Small intestine (tissue), 7 donors: ENCODE data around the gene NCKAP5. TPM values are rescaled to one million over a fixed set of nuclear protein-coding genes. Genes with fewer than 3 reads are reported as not detected.
"Not testable (repeated sequence)": the region's sequence is repeated elsewhere in the genome, so short reads cannot be mapped to it uniquely, and the experiment has no call there.

Source experiments
- DNase-seq, 2 donors: peaks; one replicate each; pipeline versions ENCODE4 v3.0.0 to v3.0.0-alpha.2; 2013
- FAIRE-seq: peaks from 2 replicates; lab custom pipeline; 2012; peaks lifted over from hg19 to GRCh38; lab: Jason Lieb, UNC
- H3K27ac ChIP-seq, 3 donors: one replicate each; pipeline ENCODE4 v1.5.1; 2013; ENCODE audit warnings: low read length in 2 of 3, mild to moderate bottlenecking in 2 of 3, control low read depth in 1 of 3, inconsistent platforms in 1 of 3, low read depth in 1 of 3, moderate library complexity in 1 of 3
- H3K27me3 ChIP-seq, 3 donors: one replicate each; pipeline ENCODE4 v1.6.1; 2013; ENCODE audit warnings: low read length in 3 of 3, inconsistent platforms in 1 of 3; ENCODE audit not compliant: control insufficient read depth in 3 of 3, insufficient read depth in 3 of 3
- H3K36me3 ChIP-seq, 3 donors: one replicate each; pipeline ENCODE4 v1.6.1; 2013; ENCODE audit warnings: low read length in 3 of 3, inconsistent platforms in 1 of 3, low read depth in 1 of 3, mild to moderate bottlenecking in 1 of 3, moderate library complexity in 1 of 3; ENCODE audit not compliant: control insufficient read depth in 3 of 3, insufficient read depth in 2 of 3
- H3K4me1 ChIP-seq, 3 donors: one replicate each; pipeline ENCODE4 v1.6.1; 2013; ENCODE audit warnings: low read length in 2 of 3, inconsistent platforms in 1 of 3, low read depth in 1 of 3, mild to moderate bottlenecking in 1 of 3, moderate library complexity in 1 of 3; ENCODE audit not compliant: control insufficient read depth in 3 of 3, insufficient read depth in 2 of 3
- H3K4me3 ChIP-seq, 3 donors: one replicate each; pipeline ENCODE4 v1.5.1; 2013; ENCODE audit warnings: low read length in 3 of 3, control low read depth in 1 of 3, inconsistent platforms in 1 of 3, low read depth in 1 of 3, mild to moderate bottlenecking in 1 of 3, moderate library complexity in 1 of 3
- H3K9me3 ChIP-seq, 2 donors: one replicate each; pipeline ENCODE4 v1.6.1; 2013; ENCODE audit warnings: low read depth in 1 of 2, low read length in 1 of 2; ENCODE audit not compliant: control insufficient read depth in 2 of 2, insufficient read depth in 1 of 2
- WGBS, 3 donors: extraction: QIAGEN DNeasy Blood & Tissue Kit; methylation state at CpG; one replicate each; pipeline ENCODE4 v1.1.7; 2013; 5-methylcytosine and 5-hydroxymethylcytosine counted together
- polyA plus RNA-seq, 4 donors: library from polyadenylated mRNA; stranded (reverse) in 3 of 4; unstranded in 1 of 4; fragments of 200-250 nt in 3 of 4; fragments of 120-200 nt in 1 of 4; gene quantifications; one replicate each; pipeline versions ENCODE4 v1.2.1 to v1.2.3, GENCODE V29; 2013
- donor health status: healthy with polysubstance abuse.
- donor health status: control.
- donor health status: control.
- donor health status: Bipolar disorder and iron deficiency.
- donor health status: healthy.

The NCKAP5 gene
- polyA plus RNA-seq, 4 donors: 0.52 to 7.8 (median 6.5) TPM

DNA sequence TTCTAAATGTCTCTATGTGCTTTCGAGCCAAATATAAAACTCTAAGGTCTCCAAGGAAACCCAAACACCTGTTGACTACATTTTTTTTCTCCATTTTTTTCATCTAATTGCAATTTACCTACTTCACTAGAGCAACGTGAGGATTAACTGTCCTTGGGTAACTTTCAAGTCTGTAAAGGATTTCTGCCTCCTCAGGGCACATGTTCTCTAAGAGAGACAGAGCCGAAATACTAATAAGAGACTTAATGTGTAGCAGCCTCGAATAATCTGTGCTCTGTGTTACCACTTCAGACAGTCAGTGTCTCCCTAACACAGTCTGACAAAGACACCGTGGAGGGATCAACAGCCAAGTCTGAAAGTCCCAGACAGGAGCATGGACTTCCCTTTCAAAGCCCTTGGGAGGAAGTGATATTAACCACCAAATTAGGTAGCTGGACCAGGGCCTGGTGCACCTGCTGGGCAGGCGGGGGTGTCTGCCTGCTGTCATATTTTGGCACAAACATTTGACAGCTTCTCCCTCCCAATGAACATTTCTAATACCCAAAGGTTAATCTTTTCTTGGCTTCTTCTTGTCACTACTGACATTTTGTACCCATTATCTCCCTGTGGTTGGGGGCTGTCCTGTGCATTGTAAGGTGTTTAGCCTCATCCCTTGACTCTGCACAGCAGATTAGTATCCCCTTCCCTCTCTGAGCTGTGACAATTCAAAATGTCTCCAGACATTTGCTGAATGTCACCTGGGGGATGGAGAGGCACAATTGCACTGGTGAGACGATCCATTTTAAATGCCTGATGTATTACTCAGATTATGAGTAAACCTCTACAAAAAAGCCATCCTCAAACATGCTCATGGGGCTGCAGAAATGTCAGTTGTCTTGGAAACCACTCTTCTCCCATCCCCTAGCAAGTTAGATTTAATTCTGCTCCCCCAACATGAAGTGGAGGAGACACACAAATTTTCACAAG is 852.6 kb downstream of the NCKAP5 start:
- H3K4me3 ChIP-seq: no peak overlapping the region

DNA sequence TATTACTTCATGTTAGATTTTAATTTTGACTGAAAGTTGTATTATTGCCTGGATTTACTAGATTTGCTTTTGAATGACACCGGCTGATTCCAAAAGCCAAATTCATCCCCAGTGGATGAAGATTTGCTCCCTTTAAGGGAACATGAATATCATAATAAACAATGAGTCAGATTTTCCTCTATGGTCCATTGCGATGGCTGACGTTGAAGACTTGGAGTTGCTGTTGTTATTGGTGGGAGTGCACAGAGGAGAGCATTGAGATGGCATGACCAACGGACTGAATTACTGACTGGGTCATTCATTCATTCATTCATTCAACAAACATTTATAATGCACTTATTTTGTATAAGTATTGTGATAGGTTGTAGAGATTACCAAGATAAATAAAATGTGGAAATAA is 864.9 kb downstream of the NCKAP5 start:
- Histone ChIP-seq H3K27me3 (peaks cover 0 to 3% (median 0%) of the 10 kb centered on the region in 3 donors), H3K36me3 (peaks cover 0 to 4% (median 0%) of the 10 kb centered on the region in 3 donors), H3K9me3 (no peaks in the 10 kb centered on the region), H3K4me3 (no peak overlapping the region), H3K27ac (no peak overlapping the region), H3K4me1 (no peaks in the 10 kb centered on the region)
- 69 to 72% (median 71%) methylated on average over 4 of the region's 4 CpGs for WGBS, 3 donors
- DNase-seq (no peak), FAIRE-seq (no peak)

More for the DNA sequence above, 852.6 kb downstream of the NCKAP5 start:
- no peaks in the 10 kb centered on the region for H3K27me3 ChIP-seq
- FAIRE-seq (no peak), DNase-seq (no peak)
- WGBS, 3 donors: 66 to 77% (median 75%) methylated on average over 7 of the region's 7 CpGs
- no peak overlapping the region for H3K27ac ChIP-seq
- H3K9me3 ChIP-seq: no peaks in the 10 kb centered on the region
- H3K4me1 ChIP-seq: no peaks in the 10 kb centered on the region
- H3K36me3 ChIP-seq: no peaks in the 10 kb centered on the region

DNA sequence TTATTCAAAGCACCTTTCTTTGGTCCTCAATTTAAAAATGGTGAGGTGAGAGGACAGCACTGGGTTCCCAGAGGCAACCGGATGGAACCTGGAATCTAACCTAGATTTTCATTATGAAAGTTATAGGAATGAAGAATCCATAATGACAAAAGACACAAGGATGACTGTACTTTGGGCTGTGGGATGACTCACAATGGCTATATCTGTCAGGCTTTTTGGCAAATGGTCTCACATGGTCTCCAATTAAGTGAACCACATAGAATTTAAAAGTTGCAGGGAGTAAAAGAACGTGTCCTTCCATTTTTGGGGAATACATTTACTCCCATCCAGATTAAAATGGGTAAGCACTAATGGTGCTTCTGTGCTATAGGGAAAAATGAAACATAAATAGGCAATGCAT is 866.5 kb downstream of the NCKAP5 start:
- Histone ChIP-seq H3K36me3 (no peaks in the 10 kb centered on the region), H3K9me3 (no peaks in the 10 kb centered on the region), H3K4me1 (no peaks in the 10 kb centered on the region), H3K27me3 (peaks cover 0 to 3% (median 0%) of the 10 kb centered on the region in 3 donors), H3K27ac (no peak overlapping the region), H3K4me3 (no peak overlapping the region)
- FAIRE-seq (no peak), DNase-seq (no peak)
- 82 to 89% (median 83%) methylated on average over 2 of the region's 2 CpGs for WGBS, 3 donors

DNA sequence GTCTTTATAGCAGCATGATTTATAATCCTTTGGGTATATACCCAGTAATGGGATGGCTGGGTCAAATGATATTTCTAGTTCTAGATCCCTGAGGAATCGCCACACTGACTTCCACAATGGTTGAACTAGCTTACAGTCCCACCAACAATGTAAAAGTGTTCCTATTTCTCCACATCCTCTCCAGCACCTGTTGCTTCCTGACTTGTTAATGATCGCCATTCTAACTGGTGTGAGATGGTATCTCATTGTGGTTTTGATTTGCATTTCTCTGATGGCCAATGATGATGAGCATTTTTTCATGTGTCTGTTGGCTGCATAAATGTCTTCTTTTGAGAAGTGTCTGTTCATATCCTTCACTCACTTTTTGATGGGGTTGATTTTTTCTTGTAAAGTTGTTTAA is 868.5 kb downstream of the NCKAP5 start:
- H3K27me3 ChIP-seq, H3K4me1 ChIP-seq, DNase-seq, H3K27ac ChIP-seq, H3K9me3 ChIP-seq, H3K36me3 ChIP-seq, FAIRE-seq, H3K4me3 ChIP-seq: not testable (repeated sequence)
- WGBS, 3 donors: 87 to 92% (median 89%) methylated on average over 1 of the region's 2 CpGs

DNA sequence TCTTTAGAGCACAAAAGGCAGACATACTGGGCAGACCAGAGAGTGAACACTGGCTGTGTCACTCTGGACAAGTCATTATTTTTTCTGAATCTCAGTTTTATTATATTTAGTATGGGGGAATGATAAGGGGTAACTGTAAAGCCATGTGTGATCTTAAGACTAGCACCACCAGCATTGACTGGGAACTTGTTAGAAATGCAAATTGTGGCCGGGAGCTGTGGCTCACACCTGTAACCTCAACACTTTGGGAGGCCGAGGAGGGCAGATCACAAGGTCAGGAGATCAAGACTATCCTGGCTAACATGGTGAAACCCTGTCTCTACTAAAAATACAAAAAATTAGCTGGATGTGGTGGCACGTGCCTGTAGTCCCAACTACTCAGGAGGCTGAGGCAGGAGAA is 869.9 kb downstream of the NCKAP5 start:
- not testable (repeated sequence) for FAIRE-seq, H3K4me1 ChIP-seq, H3K27ac ChIP-seq, H3K27me3 ChIP-seq, H3K9me3 ChIP-seq, H3K36me3 ChIP-seq, DNase-seq, H3K4me3 ChIP-seq
- WGBS, 3 donors: 79 to 87% (median 80%) methylated on average over 3 of the region's 3 CpGs

DNA sequence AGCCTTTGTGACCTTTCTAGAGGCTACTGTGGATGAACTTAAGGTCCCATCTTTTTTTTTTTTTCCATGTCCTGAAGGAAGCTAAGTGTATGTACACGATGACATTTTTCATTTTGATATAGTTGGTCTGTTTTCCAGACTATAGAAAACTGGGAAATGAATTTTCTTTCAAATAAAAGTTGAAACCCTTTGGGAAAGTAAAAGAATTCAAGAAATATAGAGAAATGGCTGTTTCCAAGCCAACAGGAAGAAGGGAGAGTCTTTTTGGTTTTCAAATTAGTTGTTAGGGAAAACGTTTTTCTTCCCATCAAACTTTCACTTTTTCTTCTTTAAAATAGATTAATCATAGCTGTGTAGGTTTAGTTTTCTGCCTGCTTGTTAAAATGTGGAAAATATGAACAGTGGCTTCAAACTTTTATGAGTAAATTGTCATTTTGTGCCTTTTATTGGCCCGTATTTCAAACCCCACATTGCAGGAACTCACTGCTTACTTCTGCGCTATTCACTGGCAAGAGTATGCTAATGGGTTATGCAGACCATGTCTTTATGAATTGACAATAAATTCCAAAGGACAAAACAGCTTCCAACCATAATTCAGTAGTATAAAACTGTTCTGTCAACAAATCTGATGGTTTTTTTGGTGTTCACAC is 870.6 kb downstream of the NCKAP5 start:
- Histone ChIP-seq H3K9me3 (no peaks in the 10 kb centered on the region), H3K36me3 (no peaks in the 10 kb centered on the region), H3K4me1 (no peaks in the 10 kb centered on the region), H3K27ac (no peak overlapping the region), H3K4me3 (no peak overlapping the region), H3K27me3 (peaks cover 0 to 3% (median 0%) of the 10 kb centered on the region in 3 donors)
- 58 to 70% (median 67%) methylated on average over 4 of the region's 4 CpGs for whole genome bisulfite sequencing, 3 donors
- no peak for DNase-seq
- no peak for FAIRE-seq

DNA sequence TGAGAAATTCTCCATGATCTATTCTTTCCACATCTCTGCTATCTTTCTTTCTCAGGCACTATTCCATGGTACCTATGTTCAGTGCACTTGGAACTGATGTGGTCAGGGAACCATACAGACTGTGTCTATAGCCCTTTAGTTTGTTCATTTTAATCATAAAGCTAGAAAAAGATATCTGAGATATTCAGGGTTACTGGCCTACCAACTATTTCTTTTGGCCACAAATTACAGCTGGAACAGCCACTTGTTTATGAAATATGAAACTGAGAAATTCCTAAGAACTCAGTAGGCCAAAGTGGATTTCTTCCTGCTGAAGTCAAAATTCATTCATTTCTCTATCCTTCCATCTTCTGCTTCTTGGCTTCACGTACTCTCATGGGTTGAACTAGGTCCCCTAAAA is 875.4 kb downstream of the NCKAP5 start:
- no peak for FAIRE-seq
- no peak for DNase-seq
- no peaks in the 10 kb centered on the region for H3K9me3 ChIP-seq
- H3K4me1 ChIP-seq: no peaks in the 10 kb centered on the region
- H3K27ac ChIP-seq: no peak overlapping the region
- 85 to 90% (median 87%) methylated on average over 1 of the region's 1 CpG for WGBS, 3 donors
- H3K36me3 ChIP-seq: no peaks in the 10 kb centered on the region
- H3K27me3 ChIP-seq: no peaks in the 10 kb centered on the region
- H3K4me3 ChIP-seq: no peak overlapping the region

DNA sequence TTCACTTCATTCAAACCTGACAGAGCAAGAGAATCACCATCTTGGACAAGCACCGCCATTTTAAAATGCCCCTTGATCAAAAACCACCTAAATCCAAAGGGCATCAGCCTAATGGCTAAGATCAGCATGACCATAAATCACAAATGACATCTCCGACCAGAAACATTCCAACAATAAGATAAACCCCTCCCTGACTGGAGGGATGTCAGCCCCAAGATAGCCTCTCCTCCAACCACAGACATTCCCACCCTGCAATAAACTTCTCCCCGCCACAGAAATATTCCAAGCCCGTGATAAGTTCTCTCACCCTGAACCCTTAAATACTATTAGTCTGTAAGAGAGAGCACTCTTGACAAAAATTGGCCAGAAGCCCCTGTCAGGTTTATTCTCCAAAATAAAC is 876.7 kb downstream of the NCKAP5 start:
- no peak for DNase-seq
- Histone ChIP-seq H3K27ac (no peak overlapping the region), H3K4me1 (no peaks in the 10 kb centered on the region), H3K36me3 (no peaks in the 10 kb centered on the region), H3K9me3 (no peaks in the 10 kb centered on the region), H3K27me3 (no peaks in the 10 kb centered on the region), H3K4me3 (no peak overlapping the region)
- 78 to 83% (median 79%) methylated on average over 4 of the region's 4 CpGs for WGBS, 3 donors
- FAIRE-seq: no peak
